Measurements from ENCODE around the gene AFF4.

DNA sequence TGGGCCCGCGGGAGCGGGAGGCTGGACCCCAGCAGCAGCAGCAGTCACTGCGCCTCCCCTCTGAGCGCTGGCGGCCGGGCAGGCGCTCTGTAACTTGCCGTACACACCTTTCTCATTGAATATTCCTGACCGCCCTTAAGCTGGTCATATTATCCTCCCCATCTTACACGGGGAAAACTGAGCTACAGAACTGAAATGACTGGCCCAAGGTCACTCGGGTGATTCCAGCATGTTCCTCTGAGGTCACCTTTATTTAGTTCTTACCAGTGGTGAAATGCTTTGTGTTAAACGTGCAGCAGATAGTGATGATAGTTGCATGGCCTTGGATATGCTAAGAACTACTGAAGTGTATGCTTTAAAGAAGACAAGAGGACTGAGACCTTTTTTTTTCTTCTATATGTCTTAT lies 96.4 kb downstream of the AFF4 start:
- TF ChIP-seq, protein P1, sequence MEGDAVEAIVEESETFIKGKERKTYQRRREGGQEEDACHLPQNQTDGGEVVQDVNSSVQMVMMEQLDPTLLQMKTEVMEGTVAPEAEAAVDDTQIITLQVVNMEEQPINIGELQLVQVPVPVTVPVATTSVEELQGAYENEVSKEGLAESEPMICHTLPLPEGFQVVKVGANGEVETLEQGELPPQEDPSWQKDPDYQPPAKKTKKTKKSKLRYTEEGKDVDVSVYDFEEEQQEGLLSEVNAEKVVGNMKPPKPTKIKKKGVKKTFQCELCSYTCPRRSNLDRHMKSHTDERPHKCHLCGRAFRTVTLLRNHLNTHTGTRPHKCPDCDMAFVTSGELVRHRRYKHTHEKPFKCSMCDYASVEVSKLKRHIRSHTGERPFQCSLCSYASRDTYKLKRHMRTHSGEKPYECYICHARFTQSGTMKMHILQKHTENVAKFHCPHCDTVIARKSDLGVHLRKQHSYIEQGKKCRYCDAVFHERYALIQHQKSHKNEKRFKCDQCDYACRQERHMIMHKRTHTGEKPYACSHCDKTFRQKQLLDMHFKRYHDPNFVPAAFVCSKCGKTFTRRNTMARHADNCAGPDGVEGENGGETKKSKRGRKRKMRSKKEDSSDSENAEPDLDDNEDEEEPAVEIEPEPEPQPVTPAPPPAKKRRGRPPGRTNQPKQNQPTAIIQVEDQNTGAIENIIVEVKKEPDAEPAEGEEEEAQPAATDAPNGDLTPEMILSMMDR (IDR thresholded peaks at IDR 0.05; ENCODE audit: low read depth, low read length), result no peak
- TF ChIP-seq EZH2phosphoT487 (IDR thresholded peaks at IDR 0.05; ENCODE audit: low read depth), result no peak
